Upper lobe of left lung (tissue), 6 donors: ENCODE measurements around the gene AMZ1. TPM values are rescaled to one million over a fixed set of nuclear protein-coding genes. Genes with fewer than 3 reads are reported as not detected.
"Not testable (repeated sequence)": the region's sequence is repeated elsewhere in the genome, so short reads cannot be mapped to it uniquely, and the experiment has no call there.

Experiments
- ATAC-seq, 2 donors: fragments of 200-7000 bp; cut with Tn5 transposase; one replicate each; pipeline ENCODE4 v1.9.1; 2022; ENCODE audit warnings: mild to moderate bottlenecking in 2 of 2, moderate library complexity in 2 of 2; ENCODE audit not compliant: low FRiP score in 2 of 2
- DNase-seq, 2 donors: peaks; one replicate each; pipeline ENCODE4 v3.0.0-alpha.2; 2019 to 2020
- H3K27ac ChIP-seq, 4 donors: fragments of 200-600 bp; sonication (generic); one replicate each; pipeline ENCODE4 v1.5.1; 2016 to 2019
- H3K27me3 ChIP-seq, 4 donors: fragments of 200-600 bp; sonication (generic); one replicate each; pipeline ENCODE4 v1.5.1; 2017 to 2019
- H3K36me3 ChIP-seq, 4 donors: fragments of 200-600 bp; sonication (generic); one replicate each; pipeline ENCODE4 v1.5.1; 2016 to 2019
- H3K4me1 ChIP-seq, 4 donors: fragments of 200-600 bp; sonication (generic); one replicate each; pipeline ENCODE4 v1.5.1; 2018 to 2019
- H3K4me3 ChIP-seq, 4 donors: fragments of 200-600 bp; sonication (generic); one replicate each; pipeline ENCODE4 v1.5.1; 2017 to 2019; ENCODE audit warnings: mild to moderate bottlenecking in 2 of 4, moderate library complexity in 1 of 4
- H3K9me3 ChIP-seq, 4 donors: fragments of 200-600 bp; sonication (generic); one replicate each; pipeline ENCODE4 v1.5.1; 2018 to 2019
- EP300 ChIP-seq, 4 donors: sonication (generic); formaldehyde crosslinking; IDR thresholded peaks; one replicate each; pipeline ENCODE4 v1.5.1; 2017; ENCODE audit warnings: antibody characterized with exemption in 4 of 4, control low read depth in 2 of 4
- POLR2A ChIP-seq, 4 donors: fragments of 450-650 bp; IDR thresholded peaks; one replicate each; pipeline ENCODE4 v1.5.1; 2016 to 2017; ENCODE audit warnings: antibody characterized with exemption in 4 of 4, mild to moderate bottlenecking in 2 of 4
- POLR2AphosphoS5 ChIP-seq, 2 donors: sonication (generic); formaldehyde crosslinking; IDR thresholded peaks; one replicate each; pipeline ENCODE4 v1.5.1; 2017; ENCODE audit warnings: antibody characterized with exemption in 2 of 2
- WGBS, 2 donors: methylation state at CpG; one replicate each; pipeline ENCODE4 v1.1.5; 2017 to 2018; 5-methylcytosine and 5-hydroxymethylcytosine counted together
- total RNA-seq, 6 donors: library from RNA; depleted of rRNA in 4 of 6; stranded (reverse); fragments of >200 nt in 4 of 6; gene quantifications; one replicate each; pipeline versions ENCODE4 v1.1.0 to v1.2.1, GENCODE V29; 2016 to 2021
- TF ChIP-seq, protein P1 (sequence below), 6 experiments: fragments of 450-650 bp in 4 of 6; fragments of 200-600 bp in 2 of 6; sonication (generic) in 2 of 6; IDR thresholded peaks; one replicate each; pipeline ENCODE4 v1.5.1; 2016 to 2019; ENCODE audit warnings: antibody characterized with exemption in 6 of 6
- donor health status: DM: no; HTN: no; CAD: no; lungs with moderate emphysema.
- donor health status: DM: no; HTN: yes; CAD: no; lungs with severe emphysema.

Gene AMZ1
- total RNA-seq, 6 donors from 2014 or later = 0.30 to 16.6 (median 5.3) TPM

DNA sequence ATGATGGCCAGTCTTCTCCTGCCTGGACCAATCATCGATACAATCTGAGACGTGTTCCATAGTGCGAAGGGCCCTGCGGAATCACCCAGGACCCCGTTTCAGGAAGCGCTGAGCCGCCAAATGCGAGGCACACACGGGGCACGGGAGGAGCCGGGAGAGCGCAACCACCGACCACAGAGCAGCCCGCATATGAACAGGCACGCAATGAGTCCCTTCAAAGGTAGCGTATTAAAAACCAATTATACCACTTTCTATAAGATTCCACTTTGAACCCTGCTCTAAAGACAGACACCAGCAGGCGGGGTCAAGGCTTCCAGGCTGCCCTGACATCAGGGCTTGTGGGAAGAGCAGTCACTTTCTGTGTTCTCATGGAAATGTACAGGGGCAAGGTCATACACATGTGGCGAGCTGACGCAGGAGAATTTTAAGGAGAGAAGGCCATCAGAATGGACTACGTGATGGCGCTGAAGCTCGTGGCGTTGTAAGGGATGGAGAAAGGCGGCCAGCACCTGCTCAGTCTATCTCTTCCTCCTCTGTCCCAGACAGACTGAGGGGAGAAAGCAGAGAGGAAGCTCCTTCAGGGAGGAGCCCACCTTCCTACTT lies 46.2 kb downstream of the AMZ1 start:
- Histone ChIP-seq H3K4me1 (peaks cover 19 to 42% (median 23%) of the 10 kb centered on the region in 4 donors), H3K27ac (peak overlapping the region in 1 of 4 donors; percentile 80), H3K4me3 (no peak overlapping the region), H3K27me3 (no peaks in the 10 kb centered on the region), H3K9me3 (no peaks in the 10 kb centered on the region), H3K36me3 (peaks cover 0 to 23% (median 10%) of the 10 kb centered on the region in 4 donors)
- TF ChIP-seq, protein P1, sequence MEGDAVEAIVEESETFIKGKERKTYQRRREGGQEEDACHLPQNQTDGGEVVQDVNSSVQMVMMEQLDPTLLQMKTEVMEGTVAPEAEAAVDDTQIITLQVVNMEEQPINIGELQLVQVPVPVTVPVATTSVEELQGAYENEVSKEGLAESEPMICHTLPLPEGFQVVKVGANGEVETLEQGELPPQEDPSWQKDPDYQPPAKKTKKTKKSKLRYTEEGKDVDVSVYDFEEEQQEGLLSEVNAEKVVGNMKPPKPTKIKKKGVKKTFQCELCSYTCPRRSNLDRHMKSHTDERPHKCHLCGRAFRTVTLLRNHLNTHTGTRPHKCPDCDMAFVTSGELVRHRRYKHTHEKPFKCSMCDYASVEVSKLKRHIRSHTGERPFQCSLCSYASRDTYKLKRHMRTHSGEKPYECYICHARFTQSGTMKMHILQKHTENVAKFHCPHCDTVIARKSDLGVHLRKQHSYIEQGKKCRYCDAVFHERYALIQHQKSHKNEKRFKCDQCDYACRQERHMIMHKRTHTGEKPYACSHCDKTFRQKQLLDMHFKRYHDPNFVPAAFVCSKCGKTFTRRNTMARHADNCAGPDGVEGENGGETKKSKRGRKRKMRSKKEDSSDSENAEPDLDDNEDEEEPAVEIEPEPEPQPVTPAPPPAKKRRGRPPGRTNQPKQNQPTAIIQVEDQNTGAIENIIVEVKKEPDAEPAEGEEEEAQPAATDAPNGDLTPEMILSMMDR (IDR thresholded peaks at IDR 0.05) = no peak
- no peak for TF ChIP-seq EP300 (IDR thresholded peaks at IDR 0.05)
- TF ChIP-seq POLR2A (IDR thresholded peaks at IDR 0.05) = no peak
- no peak for TF ChIP-seq POLR2AphosphoS5 (IDR thresholded peaks at IDR 0.05)
- DNase-seq (no peak), ATAC-seq (peak in 1 of 2 donors; percentile 2)
- 85 to 95% methylated on average over 24 of the region's 24 CpGs for WGBS, 2 donors

DNA sequence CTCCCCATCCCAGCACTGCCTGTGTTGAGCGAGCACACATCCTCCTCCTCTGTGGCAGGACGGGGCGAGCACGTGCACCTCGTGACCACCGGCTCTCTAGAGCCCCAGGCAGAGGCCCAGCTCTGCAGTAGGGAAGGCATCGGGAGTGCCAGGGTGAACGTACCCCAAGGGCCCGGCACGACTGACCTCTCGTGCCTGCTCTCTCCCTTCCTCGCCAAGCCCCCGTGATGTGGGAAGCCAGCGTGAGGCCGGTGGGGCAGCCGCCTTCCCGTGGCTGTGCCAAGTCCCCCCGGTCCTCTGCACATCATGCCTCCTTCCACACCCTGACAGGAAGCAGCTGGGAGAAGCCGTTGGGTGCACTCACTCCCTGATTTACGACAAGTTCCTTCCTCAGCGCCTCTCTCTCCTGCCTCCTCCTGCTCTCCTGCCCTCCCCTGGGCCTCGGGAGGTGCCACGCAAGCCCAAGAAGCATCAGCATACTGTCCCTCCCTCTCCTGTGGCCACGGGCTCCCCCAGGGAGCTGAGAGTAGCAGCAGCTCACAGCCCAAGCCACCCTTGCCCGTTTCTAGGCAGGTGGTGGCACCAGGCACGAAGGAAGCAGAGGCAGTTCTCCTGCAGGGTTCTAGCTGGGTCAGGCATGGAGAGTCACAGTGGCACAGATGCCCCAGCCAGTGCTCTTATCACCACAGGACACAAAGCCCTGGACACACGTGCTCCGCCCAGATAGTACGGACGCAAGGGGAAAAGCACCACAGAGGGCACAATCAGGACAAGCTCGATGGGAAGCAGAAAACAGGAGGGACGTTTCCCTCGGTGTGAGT lies 47.0 kb downstream of the AMZ1 start:
- Histone ChIP-seq H3K9me3 (no peaks in the 10 kb centered on the region), H3K4me1 (peaks cover 14 to 35% (median 19%) of the 10 kb centered on the region in 4 donors), H3K36me3 (peaks cover 0 to 16% (median 8%) of the 10 kb centered on the region in 4 donors), H3K4me3 (no peak overlapping the region), H3K27me3 (no peaks in the 10 kb centered on the region), H3K27ac (peak overlapping the region; percentile 29 to 80 (median 50))
- TF ChIP-seq POLR2A (IDR thresholded peaks at IDR 0.05) = peak in 1 of 4 donors; percentile 65
- TF ChIP-seq, protein P1 (IDR thresholded peaks at IDR 0.05) = no peak
- peak in 1 of 4 donors; percentile 46 for TF ChIP-seq EP300 (IDR thresholded peaks at IDR 0.05)
- TF ChIP-seq POLR2AphosphoS5 (IDR thresholded peaks at IDR 0.05) = peak in 1 of 2 donors; percentile 24
- WGBS, 2 donors = 40% methylated on average over 22 to 23 of the region's 33 CpGs
- peak; percentile 57 to 58 for ATAC-seq
- peak; percentile 56 to 76 for DNase-seq

DNA sequence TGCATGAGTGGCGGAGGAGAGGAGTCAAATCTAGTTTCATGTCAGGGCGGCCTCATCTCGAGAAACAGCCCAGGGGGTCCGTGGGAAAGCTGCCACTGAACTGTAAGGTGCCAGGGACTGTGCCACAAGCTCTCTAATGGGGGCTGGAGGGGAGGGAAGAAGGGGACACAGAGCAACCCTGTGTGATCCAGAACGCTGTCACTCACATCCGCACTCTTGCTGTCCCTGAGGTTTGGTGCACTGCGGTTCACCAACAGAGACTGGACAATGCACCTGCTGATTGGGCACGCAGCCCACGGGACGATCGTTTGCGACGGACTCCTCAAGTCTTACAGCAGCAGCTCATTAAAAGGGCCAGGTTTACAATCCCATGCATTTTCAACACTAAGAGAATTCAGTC lies 47.7 kb downstream of the AMZ1 start:
- 84 to 91% methylated on average over 9 to 13 of the region's 13 CpGs for WGBS, 2 donors
- H3K4me3 ChIP-seq = no peak overlapping the region
- no peak for DNase-seq
- no peak for ATAC-seq
- TF ChIP-seq EP300 (IDR thresholded peaks at IDR 0.05) = no peak
- TF ChIP-seq POLR2AphosphoS5 (IDR thresholded peaks at IDR 0.05) = no peak
- TF ChIP-seq, protein P1 (IDR thresholded peaks at IDR 0.05) = no peak
- no peak for TF ChIP-seq POLR2A (IDR thresholded peaks at IDR 0.05)
- no peaks in the 10 kb centered on the region for H3K9me3 ChIP-seq
- peaks cover 12 to 35% (median 17%) of the 10 kb centered on the region in 4 donors for H3K4me1 ChIP-seq
- H3K36me3 ChIP-seq = peaks cover 0 to 8% (median 6%) of the 10 kb centered on the region in 4 donors
- H3K27me3 ChIP-seq = no peaks in the 10 kb centered on the region
- peak overlapping the region in 1 of 4 donors; percentile 80 for H3K27ac ChIP-seq

DNA sequence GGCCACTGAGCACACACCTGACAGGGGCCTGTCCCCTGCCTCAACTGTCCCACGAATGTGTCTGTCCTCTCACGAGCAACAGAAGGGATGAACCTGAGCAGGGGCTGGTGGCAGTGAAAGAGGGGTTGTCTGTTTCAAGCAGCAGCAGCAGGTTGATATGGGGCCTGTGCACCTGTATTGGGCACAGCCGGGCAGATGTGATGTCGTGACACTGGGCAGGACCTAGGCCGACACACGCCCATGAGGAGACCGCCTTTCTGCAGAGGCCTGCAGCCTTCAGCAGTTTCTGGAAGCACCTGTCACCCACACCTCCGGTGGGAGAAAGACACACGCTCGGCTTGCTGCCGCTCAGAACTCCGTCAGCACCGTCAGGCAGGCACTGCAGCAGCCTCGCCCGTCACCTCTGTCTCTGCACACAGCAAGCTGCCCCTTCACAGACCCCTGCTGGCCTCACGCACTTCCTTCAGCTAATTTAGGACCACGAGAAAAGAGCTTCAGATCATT lies 48.5 kb downstream of the AMZ1 start:
- Histone ChIP-seq H3K27ac (no peak overlapping the region), H3K4me1 (peaks cover 12 to 35% (median 17%) of the 10 kb centered on the region in 4 donors), H3K4me3 (no peak overlapping the region), H3K9me3 (no peaks in the 10 kb centered on the region), H3K27me3 (no peaks in the 10 kb centered on the region), H3K36me3 (peaks cover 0 to under 1% (median 0%) of the 10 kb centered on the region in 4 donors)
- ATAC-seq = no peak
- peak in 1 of 2 donors; percentile 47 for DNase-seq
- TF ChIP-seq POLR2A (IDR thresholded peaks at IDR 0.05) (no peak), POLR2AphosphoS5 (IDR thresholded peaks at IDR 0.05) (no peak), EP300 (IDR thresholded peaks at IDR 0.05) (no peak)
- TF ChIP-seq, protein P1 (IDR thresholded peaks at IDR 0.05) = no peak
- WGBS, 2 donors = 86 to 91% methylated on average over 16 to 17 of the region's 17 CpGs

DNA sequence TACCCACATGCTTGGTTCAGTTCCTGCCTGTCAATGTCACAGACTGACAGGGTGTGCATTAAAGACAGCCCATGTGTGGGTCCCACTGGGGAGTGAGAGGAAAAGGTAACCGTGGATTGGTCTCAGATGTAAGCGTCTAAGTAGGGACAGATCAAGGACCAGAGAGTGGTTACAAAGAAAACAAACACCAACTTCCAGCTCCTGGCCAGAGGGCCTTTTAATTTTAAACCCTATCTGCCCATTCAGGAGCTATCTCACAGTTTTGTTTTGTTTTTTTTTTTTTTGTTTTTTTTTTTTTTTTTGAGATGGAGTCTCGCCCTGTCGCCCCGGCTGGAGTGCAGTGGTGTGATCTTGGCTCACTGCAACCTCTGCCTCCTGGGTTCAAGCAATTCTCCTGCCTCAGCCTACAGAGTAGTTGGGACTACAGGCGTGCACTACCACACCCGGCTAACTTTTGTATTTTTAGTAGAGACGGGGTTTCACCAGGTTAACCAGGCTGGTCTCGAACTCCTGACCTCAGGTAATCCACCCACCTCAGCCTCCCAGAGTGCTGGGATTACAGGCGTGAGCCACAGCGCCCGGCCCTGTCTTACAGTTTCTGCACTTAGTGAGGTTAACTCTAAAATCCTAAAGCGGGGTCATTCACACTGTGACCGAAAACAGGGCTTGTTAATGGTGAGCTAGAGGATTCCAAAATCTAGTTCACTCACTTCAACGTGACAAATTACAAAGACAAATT lies 49.2 kb downstream of the AMZ1 start:
- not testable (repeated sequence) for H3K36me3 ChIP-seq, ATAC-seq, H3K27me3 ChIP-seq, H3K4me3 ChIP-seq, DNase-seq, H3K9me3 ChIP-seq
- Histone ChIP-seq H3K27ac (peak overlapping the region in 1 of 4 donors; percentile 46), H3K4me1 (peaks cover 12 to 35% (median 17%) of the 10 kb centered on the region in 4 donors)
- 92 to 94% methylated on average over 15 of the region's 15 CpGs for WGBS, 2 donors
